Calu3 (cell line): ENCODE results near the gene HTR2C. TPM values are rescaled to one million over a fixed set of nuclear protein-coding genes. Genes with fewer than 3 reads are reported as not detected.
"Not testable (repeated sequence)": the region's sequence is repeated elsewhere in the genome, so short reads cannot be mapped to it uniquely, and the experiment has no call there.

Experiments used
- BruUV-seq: library from RNA; stranded (reverse); fragments of 400-500 nt; replicated peaks from 2 replicates; lab custom pipeline; 2021; lab: Mats Ljungman, UMichigan
- CTCF ChIA-PET: fragments of 300-600 bp; sonication (Branson Sonifier 250); formaldehyde crosslinking; loops from one replicate; lab custom pipeline; 2022; ENCODE audit warnings: antibody characterized with exemption; lab: Charles Lee
- DNase-seq: peaks from one replicate; pipeline ENCODE4 v3.0.0; 2022
- H3K27ac Mint-ChIP-seq: one replicate; pipeline ENCODE4 v1.8.0; 2022; ENCODE audit warnings: mixed read lengths; ENCODE audit not compliant: unreplicated experiment
- H3K27me3 Mint-ChIP-seq: one replicate; pipeline ENCODE4 v1.8.0; 2022; ENCODE audit warnings: mixed read lengths; ENCODE audit not compliant: unreplicated experiment
- H3K36me3 Mint-ChIP-seq: one replicate; pipeline ENCODE4 v1.8.0; 2022; ENCODE audit warnings: mild to moderate bottlenecking, moderate library complexity, mixed read lengths; ENCODE audit not compliant: insufficient read depth, unreplicated experiment
- H3K4me1 Mint-ChIP-seq: one replicate; pipeline ENCODE4 v1.8.0; 2022; ENCODE audit warnings: mild to moderate bottlenecking, low read depth, mixed read lengths; ENCODE audit not compliant: unreplicated experiment
- H3K4me3 Mint-ChIP-seq: one replicate; pipeline ENCODE4 v1.8.0; 2022; ENCODE audit warnings: mild to moderate bottlenecking, low read depth, moderate library complexity, mixed read lengths; ENCODE audit not compliant: unreplicated experiment
- H3K9me3 Mint-ChIP-seq: one replicate; pipeline ENCODE4 v1.8.0; 2022; ENCODE audit warnings: low read depth, mixed read lengths; ENCODE audit not compliant: unreplicated experiment
- intact Hi-C: fragments of 100-400 bp; cut with micrococcal nuclease; formaldehyde crosslinking; loops from one replicate; pipeline ENCODE4 v1.10.0; 2022; ENCODE audit not compliant: unreplicated experiment
- total RNA-seq: library from RNA; stranded (reverse); gene quantifications from 2 replicates; pipeline ENCODE4 v1.2.3, GENCODE V29; 2022
- TF ChIP-seq, protein P1 (sequence below): fragments of 200-600 bp; IDR thresholded peaks from one replicate; pipeline ENCODE4 v1.8.0; 2022; ENCODE audit warnings: antibody characterized with exemption; ENCODE audit not compliant: unreplicated experiment

HTR2C gene
- total RNA-seq, 1 experiment from 2014 or later = not detected

DNA sequence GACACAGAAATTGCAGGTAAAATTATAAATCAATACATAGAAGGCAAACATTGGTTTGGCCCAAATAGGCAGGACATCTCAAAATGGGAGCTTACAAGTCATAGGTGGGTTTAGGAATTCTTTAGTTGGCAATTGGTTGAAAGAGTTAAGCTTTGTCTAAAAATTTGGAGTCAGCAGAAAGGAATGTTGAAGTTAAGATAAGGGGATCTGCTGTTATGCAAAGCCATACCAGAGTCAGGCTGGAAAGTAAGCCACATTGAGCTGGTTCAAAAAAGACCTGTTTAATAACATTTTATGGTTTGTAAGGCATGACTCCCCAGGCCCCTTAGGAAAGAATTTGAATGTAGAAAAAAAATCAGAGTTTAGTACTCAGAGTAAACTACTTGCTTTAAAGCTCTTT lies 341.0 kb downstream of the HTR2C start:
- no peak overlapping the region for H3K27ac Mint-ChIP-seq
- DNase-seq = no peak
- H3K4me1 Mint-ChIP-seq = peaks cover 7% of the 10 kb centered on the region
- TF ChIP-seq, protein P1, sequence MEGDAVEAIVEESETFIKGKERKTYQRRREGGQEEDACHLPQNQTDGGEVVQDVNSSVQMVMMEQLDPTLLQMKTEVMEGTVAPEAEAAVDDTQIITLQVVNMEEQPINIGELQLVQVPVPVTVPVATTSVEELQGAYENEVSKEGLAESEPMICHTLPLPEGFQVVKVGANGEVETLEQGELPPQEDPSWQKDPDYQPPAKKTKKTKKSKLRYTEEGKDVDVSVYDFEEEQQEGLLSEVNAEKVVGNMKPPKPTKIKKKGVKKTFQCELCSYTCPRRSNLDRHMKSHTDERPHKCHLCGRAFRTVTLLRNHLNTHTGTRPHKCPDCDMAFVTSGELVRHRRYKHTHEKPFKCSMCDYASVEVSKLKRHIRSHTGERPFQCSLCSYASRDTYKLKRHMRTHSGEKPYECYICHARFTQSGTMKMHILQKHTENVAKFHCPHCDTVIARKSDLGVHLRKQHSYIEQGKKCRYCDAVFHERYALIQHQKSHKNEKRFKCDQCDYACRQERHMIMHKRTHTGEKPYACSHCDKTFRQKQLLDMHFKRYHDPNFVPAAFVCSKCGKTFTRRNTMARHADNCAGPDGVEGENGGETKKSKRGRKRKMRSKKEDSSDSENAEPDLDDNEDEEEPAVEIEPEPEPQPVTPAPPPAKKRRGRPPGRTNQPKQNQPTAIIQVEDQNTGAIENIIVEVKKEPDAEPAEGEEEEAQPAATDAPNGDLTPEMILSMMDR = no peak
- intact Hi-C loops = no loop called here
- CTCF ChIA-PET = no interaction called here
- H3K27me3 Mint-ChIP-seq = no peaks in the 10 kb centered on the region
- BruUV-seq = no TSS peak
- no peaks in the 10 kb centered on the region for H3K36me3 Mint-ChIP-seq
- H3K4me3 Mint-ChIP-seq = no peak overlapping the region
- no peaks in the 10 kb centered on the region for H3K9me3 Mint-ChIP-seq

DNA sequence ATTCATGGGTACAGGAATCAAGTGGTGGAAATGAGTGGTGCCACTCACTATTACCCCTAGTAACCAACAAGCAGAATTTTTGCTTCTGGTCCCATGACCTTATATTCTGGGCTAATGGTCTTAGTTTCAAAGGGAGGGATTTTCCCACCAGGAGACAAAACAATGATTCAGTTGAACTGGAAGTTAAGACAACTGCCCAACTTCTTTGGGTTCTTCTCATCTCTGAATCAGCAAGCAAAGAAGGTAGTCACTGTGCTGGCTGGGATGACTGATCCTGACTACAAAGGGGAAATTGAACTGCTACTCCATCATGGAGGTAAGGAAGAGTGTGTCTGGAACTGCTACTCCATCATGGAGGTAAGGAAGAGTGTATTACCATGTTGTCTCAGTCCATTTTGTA lies 346.3 kb downstream of the HTR2C start:
- TF ChIP-seq, protein P1 = no peak
- H3K27me3 Mint-ChIP-seq = no peaks in the 10 kb centered on the region
- H3K9me3 Mint-ChIP-seq = peaks cover 8% of the 10 kb centered on the region
- BruUV-seq = no TSS peak
- no peak overlapping the region for H3K27ac Mint-ChIP-seq
- no peak overlapping the region for H3K4me3 Mint-ChIP-seq
- intact Hi-C loops = no loop called here
- CTCF ChIA-PET = no interaction called here
- no peak for DNase-seq
- H3K4me1 Mint-ChIP-seq = no peaks in the 10 kb centered on the region
- H3K36me3 Mint-ChIP-seq = no peaks in the 10 kb centered on the region

DNA sequence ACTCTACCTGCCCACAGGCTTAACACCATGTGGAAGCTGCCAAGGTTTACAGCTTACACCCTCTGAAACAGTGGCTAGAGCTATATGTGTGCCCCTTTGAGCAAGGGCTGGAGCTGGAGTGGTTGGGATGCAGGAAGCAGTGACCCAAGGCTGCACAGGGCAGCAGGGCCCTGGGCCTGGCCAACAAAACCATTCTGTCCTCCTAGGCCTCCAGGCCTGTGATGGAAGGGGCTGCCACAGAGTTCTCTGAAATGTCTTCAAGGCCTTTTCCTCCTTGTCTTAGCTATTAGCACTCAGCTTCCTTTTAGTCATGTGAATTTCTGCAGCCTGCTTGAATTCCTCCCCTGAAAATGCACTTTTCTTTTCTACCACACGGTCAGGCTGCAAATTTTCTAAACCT lies 348.7 kb downstream of the HTR2C start:
- no peak overlapping the region for H3K4me3 Mint-ChIP-seq
- CTCF ChIA-PET = no interaction called here
- H3K27me3 Mint-ChIP-seq = no peaks in the 10 kb centered on the region
- no peak overlapping the region for H3K27ac Mint-ChIP-seq
- no peak for DNase-seq
- TF ChIP-seq, protein P1 = no peak
- no peaks in the 10 kb centered on the region for H3K36me3 Mint-ChIP-seq
- peaks cover 8% of the 10 kb centered on the region for H3K9me3 Mint-ChIP-seq
- BruUV-seq = no TSS peak
- H3K4me1 Mint-ChIP-seq = no peaks in the 10 kb centered on the region
- intact Hi-C loops = no loop called here

DNA sequence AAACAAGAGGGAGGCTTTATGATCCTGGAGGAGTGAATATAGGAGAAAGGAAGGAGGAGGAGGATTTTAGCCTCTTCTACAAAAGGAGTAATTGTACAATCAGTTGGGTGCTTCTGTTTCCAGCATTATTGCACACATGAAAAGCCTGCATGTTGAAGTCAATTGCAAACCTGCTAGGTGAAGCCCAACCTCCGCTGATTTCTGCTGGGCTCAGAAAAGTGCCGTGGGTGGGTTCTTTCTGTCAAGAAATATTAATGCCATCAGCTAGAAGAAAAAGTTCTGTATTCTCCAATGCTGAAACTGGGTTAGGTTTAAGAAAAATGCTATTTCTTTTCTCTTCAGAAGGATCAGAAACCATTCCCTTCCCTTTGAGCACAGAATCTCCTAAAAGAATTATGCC lies 349.4 kb downstream of the HTR2C start:
- H3K9me3 Mint-ChIP-seq, H3K36me3 Mint-ChIP-seq, CTCF ChIA-PET, H3K27ac Mint-ChIP-seq, DNase-seq, BruUV-seq, H3K4me1 Mint-ChIP-seq, intact Hi-C loops, H3K4me3 Mint-ChIP-seq, H3K27me3 Mint-ChIP-seq: not testable (repeated sequence)

DNA sequence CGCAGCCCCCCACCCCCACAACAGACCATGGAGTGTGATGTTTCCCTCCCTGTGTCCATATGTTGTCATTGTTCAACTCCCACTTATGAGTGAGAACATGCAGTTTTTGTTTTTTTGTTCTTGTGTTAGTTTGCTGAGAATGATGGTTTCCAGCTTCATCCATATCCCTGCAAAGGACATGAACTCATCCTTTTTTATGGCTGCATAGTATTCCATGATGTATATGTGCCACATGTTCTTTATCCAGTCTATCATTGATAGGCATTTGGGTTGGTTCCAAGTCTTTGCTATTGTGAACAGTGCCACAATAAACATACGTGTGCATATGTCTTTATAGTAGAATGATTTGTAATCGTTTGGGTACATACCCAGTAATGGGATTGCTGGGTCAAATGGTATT lies 353.2 kb downstream of the HTR2C start:
- H3K36me3 Mint-ChIP-seq, DNase-seq, CTCF ChIA-PET, BruUV-seq, H3K9me3 Mint-ChIP-seq, intact Hi-C loops, H3K4me3 Mint-ChIP-seq, H3K27ac Mint-ChIP-seq, H3K4me1 Mint-ChIP-seq: not testable (repeated sequence)
- peaks cover 18% of the 10 kb centered on the region for H3K27me3 Mint-ChIP-seq
